Endothelial cell of hepatic sinusoid (primary cell): ENCODE results near the gene GUCY2D.
"Not testable (repeated sequence)": the region's sequence is repeated elsewhere in the genome, so short reads cannot be mapped to it uniquely, and the experiment has no call there.

ENCODE experiments used
- in situ Hi-C: cut with HindIII; loops from 2 replicates; pipeline ENCODE4 v1.10.0; 2017; ENCODE audit warnings: low sequenced_read_pairs

The GUCY2D gene

DNA sequence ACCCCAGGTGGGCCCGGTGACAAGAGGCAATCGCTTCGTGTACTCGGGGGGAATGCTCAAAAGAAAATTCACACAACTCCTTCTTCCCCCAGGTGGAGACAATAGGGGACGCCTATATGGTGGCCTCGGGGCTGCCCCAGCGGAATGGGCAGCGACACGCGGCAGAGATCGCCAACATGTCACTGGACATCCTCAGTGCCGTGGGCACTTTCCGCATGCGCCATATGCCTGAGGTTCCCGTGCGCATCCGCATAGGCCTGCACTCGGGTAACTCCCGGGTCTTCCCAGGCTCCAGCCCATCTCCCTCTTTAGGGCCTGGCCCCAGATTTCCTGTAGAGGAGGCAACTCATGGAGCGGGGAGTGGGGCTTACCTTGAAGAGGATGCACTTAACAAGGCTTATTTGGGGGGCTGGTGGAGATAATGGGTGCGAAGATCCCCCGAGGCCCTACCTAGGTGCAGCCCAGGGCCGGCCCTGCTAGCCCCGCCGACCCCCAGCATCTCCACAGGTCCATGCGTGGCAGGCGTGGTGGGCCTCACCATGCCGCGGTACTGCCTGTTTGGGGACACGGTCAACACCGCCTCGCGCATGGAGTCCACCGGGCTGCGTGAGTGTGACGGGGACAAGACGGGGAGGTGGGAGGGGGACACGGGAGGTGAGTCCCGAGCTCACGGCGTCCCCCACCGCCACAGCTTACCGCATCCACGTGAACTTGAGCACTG lies 13.0 kb downstream of the GUCY2D start:
- in situ Hi-C loops = loop anchor here (5.0 kb wide), 1 partner anchor 97 kb away; no protein-coding TSS in a partner anchor

DNA sequence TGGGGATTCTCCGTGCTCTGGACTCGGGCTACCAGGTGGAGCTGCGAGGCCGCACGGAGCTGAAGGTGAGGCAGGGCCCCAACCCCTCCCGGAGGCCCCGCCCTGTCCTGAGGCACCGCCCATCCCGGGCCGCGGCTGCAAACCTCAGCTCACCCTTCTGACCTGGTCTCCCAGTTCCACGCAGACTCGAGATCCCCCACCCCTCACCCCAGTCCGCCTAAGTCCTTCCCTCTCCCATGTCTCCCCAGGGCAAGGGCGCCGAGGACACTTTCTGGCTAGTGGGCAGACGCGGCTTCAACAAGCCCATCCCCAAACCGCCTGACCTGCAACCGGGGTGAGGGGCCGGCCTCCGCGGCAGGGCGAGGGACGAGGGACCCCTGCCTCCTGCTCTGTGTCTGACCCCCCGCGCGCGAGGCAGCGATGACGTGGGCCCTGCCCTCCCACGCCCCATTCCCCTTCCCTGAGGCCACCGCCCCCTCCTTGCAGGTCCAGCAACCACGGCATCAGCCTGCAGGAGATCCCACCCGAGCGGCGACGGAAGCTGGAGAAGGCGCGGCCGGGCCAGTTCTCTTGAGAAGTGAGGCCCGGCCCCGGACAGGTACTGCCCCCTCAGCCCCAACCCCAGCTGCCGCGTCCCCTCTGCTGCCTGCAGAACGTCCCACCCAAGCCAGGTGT lies 13.7 kb downstream of the GUCY2D start:
- in situ Hi-C loops = loop anchor here (5.0 kb wide), 1 partner anchor 96 kb away; no protein-coding TSS in a partner anchor

DNA sequence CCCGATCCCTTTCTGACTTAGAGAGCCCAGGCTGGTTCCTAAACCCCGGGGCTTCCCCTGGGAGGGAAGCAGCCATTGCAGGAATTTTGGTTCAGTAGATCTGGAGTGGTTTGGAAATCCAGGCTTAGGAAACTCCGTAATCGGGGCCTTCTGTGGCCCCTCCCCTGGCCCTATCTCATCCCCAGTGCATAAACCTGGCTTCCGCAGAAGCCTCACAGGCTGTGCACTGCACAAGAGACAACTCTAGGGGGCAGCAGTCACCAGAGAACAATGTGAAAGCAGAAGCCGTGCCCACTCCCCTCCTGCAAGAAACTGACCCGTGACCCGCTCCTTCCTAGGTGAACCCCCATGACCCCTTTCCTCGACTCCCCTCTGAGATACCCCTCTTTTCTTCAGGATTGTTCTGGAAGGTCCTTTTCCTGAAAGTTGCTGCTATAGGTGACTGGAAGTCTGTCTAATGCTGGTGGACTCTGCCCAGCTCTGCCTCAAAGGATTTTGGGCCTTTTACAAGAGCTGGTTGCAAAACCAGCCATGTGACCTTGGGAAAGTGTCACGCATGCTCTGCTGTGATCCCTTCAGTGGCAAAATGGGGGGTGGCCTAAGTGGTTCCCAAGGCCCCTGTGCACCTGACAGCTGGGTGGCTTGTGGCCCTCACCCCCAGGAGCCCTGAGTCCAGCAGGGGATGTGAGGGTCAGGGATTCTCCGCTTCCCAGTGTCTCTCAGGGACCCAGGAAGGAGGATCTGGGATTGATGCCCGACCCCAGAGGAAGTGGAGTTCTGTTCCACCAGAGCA lies 14.4 kb downstream of the GUCY2D start:
- in situ Hi-C loops = loop anchor here (5.0 kb wide), 1 partner anchor 95 kb away; no protein-coding TSS in a partner anchor

DNA sequence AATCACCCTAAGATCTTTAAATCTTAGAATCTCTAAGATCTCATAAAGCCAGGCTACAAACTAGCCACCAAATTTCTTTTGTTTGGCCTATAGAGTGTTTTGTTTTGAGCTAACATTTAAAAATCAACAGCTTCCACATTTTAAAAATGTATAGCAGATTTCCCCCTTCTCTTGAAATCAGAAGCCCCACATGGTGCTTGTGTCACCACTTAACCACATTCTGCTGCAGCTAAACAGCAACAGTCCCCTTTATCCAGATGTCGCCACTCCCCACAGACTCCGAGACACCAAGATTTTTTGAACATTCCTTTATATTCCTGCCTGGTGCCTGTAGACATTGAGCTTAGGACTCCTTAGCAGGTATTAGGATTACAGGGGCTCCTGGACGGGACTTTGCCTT lies 16.0 kb downstream of the GUCY2D start:
- in situ Hi-C loops = loop anchor here (5.0 kb wide), 1 partner anchor 94 kb away; no protein-coding TSS in a partner anchor

DNA sequence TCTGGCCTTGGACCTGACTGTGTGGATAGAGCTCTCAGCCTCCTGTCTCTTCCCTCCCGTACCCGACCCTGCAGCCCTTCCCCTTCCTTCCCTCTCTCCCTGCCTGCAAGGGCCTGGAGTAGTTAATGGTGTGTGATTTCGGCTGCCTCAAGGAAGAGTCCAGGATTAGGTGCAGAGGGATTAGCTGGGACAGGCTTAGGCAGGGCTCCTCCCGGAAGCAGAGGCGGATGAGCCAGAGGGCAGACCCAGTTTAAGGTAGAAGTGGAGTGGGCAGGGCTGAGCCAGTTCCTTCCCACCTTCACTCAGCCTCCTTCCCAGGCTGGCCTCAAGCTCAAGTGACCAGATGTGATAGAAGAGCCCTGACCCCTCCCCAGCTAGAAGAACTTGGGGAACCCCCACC lies 16.8 kb downstream of the GUCY2D start:
- in situ Hi-C loops = loop anchor here (5.0 kb wide), 1 partner anchor 93 kb away; no protein-coding TSS in a partner anchor

DNA sequence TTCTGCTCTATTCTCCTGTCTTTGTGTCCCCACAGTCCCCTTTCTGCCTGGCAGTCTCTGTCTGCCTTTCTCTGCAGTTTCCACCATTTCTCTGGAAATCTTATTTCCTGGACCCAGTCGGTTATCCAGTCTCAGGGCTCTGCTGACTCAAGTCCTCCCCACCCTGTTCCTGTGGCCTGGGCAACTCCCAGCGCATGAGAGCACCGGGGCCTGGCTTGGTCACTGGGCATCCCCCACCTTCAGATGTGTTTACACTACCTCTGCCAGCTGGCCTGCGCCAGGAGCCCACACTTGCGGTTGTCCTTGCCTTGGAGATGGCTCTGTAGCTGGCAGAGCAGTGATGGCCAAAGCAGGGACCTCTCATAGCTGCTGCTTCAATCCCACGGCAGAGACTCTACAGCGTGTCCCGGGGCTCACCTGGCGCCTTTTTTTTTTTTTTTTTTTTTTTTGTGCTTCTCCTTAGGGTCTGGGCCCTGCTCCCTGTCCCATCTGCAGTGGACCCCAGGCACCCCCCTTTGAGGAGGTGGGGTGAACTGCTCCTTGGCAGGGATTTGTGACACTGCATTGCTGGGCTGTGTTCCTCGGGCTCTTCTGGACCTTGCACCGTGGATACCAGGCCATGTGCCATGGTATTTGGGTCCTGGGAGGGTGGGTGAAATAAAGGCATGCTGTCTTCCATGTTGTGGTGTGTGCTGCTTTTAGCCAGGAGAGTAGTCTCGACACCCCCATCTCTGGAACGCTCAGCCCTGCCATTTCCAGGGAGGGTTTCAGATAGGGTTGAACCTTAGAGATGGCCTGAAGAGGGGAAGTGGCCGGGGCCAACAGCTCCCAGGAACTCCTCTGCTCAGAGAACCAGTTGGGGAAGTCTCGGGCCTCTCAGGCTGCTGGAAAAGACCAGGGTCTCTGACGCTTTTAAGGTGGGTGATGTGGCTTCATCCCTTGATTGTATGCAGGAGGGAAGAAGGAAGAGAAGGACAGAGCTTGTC lies 17.5 kb downstream of the GUCY2D start:
- in situ Hi-C loops = loop anchor here (5.0 kb wide), 1 partner anchor 92 kb away; no protein-coding TSS in a partner anchor

DNA sequence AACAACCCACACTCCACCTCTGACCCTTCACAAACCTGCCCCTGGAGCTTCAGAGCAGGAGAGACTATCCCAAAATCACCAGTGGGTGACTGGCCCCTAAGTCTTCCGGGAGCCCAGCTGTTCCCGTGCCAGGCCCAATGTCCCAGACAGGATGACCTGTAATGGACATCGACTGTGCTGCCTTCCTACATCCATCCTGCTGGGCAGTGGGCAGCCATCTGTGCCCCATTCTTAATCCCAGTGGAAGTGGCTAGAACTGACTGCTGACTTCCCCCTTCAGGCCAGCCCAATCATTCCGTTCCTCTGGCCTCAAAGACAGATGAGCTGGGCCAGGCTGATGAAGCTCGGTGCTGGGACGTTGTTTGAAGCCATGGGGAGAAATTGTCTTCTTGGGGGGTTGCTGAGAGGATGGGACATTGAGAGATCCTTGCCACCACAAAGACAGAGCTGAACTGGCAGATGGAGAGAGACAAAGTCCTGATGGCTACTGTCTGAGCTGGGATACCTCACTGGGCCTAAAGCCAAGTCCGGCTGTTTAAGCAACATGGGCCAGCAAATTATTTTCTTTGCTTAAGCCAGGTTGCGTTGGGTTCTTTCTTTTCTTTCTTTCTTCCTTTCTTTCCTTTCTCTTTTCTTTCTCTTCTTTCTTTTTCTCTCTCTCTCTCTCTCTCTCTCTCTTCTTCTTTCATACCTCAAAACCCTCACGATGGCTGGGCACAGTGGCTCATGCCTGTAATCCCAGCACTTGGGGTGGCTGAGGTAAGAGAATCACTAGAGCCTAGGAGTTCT lies 18.6 kb downstream of the GUCY2D start:
- in situ Hi-C loops = no loop called here

DNA sequence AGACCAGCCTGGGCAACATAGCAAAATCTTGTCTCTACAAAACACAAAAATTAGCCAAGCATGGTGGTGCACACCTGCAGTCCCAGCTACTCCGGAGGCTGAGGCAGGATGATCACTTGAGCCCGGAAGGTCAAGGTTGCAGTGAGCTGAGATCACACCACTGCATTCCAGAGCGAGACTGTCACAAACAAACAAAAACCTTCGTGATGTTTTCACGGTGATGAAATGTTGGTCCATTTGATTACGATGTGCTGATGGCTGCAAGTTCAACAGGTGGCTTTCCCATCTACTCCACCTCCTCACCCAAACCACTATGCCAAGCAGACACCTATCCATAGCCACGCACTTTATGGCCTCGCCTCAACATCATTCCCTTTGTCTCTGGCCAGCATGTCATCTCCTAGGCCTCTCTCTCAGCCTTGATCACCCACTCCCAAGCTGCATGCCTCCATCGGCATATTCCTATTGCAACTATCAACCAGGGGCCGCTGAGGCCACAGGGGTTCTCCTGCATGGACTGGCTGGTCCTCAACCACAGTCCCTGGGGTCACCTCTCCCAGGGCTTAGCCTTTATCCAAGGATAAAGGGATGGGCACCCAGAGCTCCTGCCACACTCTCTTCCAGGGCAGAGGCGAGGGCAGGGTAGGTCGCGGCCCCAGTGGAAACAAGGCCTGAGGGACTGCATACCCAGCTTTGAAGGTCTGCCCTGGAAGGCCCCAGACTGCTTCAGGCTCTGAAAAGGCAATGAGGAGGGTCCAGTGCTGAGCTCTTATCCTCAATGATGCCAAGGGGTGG lies 19.3 kb downstream of the GUCY2D start:
- in situ Hi-C loops = no loop called here

DNA sequence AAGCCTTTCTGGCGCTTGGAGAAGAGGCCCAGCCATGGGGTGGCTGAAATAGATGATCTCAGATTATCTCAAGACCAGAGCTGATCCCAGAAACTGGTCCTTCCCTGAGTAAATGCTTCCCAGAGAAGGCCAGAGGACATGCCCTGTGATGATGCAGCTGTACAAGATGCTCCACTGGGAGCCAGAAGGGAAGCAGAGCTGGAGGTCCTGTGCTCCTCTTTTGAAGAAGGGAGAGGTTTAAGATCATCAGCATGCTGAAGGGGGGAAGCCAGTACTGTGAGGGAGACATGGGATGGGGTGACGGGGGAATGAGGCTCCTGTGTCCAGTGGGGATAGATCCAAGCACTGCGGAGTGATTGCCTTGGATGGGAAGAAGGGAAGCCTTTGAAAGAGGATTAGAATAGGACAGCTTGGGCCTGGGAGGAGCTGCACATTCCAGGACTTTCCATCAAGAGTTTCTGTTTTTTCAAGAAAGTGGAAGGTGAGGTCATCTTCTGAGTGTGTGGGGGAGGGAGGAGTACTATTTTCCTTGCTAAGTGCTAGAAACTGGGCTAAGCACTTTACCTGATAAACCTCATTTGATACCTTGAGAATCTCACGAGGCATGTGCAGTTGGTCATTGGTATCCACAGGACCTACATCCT lies 20.1 kb downstream of the GUCY2D start:
- in situ Hi-C loops = no loop called here

DNA sequence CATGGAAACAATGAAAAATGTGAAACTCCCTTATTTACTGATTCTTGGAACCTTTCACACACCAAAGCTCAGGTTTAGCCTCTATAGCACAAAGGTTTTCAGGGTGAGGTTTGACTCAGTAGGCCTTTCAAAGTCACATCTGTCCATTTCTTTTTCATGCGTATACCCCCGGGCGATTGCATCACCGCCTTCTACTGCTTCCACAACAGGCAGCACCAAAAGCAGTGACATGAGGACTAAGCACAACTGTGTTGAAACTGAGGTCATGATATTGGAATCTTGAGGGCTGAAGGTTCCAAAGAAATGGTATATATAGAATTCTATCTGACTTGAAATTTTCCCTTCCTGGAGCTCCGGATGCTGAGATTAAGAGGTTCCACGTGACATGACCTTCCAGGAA lies 21.7 kb downstream of the GUCY2D start:
- in situ Hi-C loops = not testable (repeated sequence)

DNA sequence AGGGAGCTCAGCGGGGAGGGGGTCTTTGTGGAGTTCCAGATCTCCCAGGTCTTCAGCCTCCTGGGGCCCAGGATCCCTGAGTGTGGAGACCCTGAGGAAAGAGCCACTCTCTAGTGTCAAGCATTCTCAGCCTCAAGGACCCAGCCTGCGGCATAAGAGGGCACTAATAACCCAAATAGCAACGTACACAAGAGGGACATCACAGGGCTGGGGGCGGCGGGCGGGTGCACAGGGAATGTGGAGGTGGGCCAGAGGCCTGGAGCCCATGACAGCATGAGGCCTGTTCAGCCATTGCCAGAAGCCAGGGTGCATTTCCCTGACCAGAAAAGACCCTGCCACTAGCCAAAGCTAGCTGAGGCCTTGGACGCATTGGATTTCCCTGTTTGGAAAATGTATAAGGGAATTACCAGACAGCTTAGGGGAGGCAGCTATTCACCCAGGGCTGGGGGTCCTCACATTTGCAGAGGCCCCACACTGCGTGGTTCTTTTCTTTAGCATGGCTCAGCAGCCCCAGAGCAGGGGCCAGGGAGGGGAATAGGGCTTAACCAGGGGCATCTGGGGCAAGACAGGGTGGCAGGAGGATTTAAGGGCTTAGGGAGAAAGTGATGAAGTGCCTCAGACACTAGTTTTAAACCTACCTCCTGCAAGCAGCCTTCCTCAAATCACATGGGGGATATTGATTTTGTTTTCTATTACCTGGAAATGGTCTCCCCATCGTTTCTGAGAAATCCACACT lies 22.9 kb downstream of the GUCY2D start:
- in situ Hi-C loops = no loop called here

DNA sequence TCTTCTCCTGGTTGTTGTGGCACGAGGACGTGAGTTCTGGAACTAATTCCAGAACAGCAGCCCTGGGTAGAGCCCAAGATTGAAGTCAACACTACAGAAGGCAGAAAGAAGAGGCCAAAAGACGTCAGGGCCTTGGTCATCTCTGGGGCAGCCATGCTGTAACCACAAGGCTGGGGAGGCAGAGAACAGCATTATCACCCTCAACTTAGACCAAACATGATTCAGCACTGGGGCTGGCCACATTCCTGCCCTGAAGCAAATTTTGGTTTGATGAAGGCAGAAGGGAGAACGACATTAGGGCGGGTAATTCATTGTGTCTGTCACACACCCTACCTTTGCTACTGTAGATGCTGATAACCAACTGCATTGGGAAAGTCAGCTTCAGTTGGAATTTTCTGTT lies 26.7 kb downstream of the GUCY2D start:
- in situ Hi-C loops = no loop called here

DNA sequence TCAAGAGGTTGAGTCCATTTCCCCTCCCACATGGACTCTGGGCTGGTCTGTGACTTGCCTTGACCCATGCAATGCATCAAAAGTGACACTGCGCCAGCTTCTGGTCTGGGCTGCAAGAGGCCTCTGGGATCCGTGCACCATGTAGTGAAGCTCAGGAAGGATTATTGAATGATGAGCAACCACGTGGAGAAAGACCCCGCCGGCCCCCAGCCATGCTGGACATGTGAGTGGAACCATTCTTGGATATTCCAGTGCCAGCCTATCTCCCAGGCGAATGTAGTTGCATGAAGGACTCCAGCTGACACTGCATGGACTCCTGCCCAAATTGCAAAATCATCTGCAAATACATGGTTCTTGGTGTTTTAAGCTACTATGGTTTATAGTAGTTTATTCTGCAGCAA lies 28.8 kb downstream of the GUCY2D start:
- in situ Hi-C loops = no loop called here

DNA sequence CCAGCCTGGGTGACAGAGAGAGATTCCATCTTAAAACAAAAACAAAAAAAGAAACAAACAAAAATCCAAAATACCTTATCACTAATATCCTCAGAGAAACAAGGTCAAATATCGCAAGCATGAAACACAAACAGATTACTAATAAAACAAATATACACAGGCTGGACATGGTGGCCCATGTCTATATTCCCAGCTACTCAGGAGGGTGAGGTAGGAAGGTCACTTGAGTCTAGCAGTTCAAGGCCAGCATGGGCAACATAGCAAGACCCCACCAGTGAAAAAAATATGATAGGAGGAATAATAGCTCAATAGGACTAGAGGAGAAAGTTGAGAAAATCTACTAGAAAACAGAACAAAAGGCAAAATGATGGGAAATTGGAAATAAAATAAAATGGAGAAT lies 29.5 kb downstream of the GUCY2D start:
- in situ Hi-C loops = no loop called here

DNA sequence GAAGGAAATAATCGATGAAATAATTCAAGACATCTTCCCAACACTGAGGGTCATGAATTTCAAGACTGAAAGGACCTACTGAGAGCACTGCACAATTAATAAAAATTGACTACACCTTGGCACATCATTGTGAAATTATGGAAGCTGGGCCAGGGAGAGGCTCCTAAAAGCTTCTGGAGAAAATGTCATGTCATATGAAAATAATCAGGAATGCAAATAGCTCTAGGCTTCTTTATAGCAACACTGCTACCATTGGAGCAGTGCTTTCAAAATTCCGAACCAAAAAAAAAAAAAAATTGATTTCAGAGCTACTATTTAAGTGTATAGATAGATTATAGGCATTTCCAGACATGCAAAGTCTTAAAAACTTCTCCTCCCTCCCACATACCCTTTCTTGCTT lies 30.0 kb downstream of the GUCY2D start:
- in situ Hi-C loops = no loop called here

DNA sequence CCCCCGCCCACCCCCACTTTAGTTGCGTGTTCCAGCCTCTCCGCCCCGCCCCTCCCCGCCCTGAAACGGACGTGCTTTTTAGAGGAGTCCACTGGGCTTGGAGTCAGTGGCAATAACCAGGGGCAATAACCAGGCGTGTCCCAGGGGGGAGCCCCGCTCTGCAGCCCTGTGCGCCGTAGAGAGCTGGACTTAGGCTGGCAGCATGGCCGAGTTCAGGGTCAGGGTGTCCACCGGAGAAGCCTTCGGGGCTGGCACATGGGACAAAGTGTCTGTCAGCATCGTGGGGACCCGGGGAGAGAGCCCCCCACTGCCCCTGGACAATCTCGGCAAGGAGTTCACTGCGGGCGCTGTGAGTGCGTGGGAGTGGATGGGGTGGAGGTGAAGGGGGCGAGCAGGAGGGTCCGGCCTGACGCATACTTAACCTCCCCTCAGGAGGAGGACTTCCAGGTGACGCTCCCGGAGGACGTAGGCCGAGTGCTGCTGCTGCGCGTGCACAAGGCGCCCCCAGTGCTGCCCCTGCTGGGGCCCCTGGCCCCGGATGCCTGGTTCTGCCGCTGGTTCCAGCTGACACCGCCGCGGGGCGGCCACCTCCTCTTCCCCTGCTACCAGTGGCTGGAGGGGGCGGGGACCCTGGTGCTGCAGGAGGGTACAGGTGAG lies 36.7 kb downstream of the GUCY2D start, which contains the start of gene ALOX15B:
Gene ALOX15B (plus strand): TSS at position 106 of the 657 bp plus-strand sequence. CDS start 97 bp downstream, at position 203.
- in situ Hi-C loops = no loop called here
